Endothelial cell of umbilical vein (primary cell): Measurements from ENCODE around the gene RPL23. TPM values are rescaled to one million over a fixed set of nuclear protein-coding genes. Genes with fewer than 3 reads are reported as not detected.
A peak's percentile ranks its signal among the peaks of the same experiment; 100 is the strongest.

Experiments used
- BruUV-seq: library from RNA; stranded (reverse); fragments of 400-500 nt; replicated peaks from 2 replicates; lab custom pipeline; 2021; lab: Mats Ljungman, UMichigan
- CTCF ChIA-PET: fragments of 300-600, 350-600 bp; sonication (Branson Sonifier 250); formaldehyde crosslinking; loops from one replicate; lab custom pipeline; 2021; ENCODE audit warnings: antibody characterized with exemption, inconsistent platforms; lab: Charles Lee
- POLR2A ChIA-PET: fragments of 300-600, 350-600 bp; sonication (Branson Sonifier 250); formaldehyde crosslinking; loops from one replicate; lab custom pipeline; 2021; ENCODE audit warnings: antibody characterized with exemption, inconsistent platforms; lab: Charles Lee
- DNase-seq: peaks from one replicate; pipeline ENCODE4 v3.0.0-alpha.2; 2011; ENCODE audit warnings: low read depth, low spot score
- FAIRE-seq: peaks from 2 replicates; lab custom pipeline; 2011; peaks lifted over from hg19 to GRCh38; lab: Jason Lieb, UNC
- H2AFZ ChIP-seq: 2 replicates; pipeline ENCODE4 v1.6.0; 2012; ENCODE audit warnings: low read depth, low read length, control low read depth, inconsistent platforms
- H3K27ac ChIP-seq: 2 replicates; pipeline ENCODE4 v1.5.1; 2011; ENCODE audit warnings: low read depth, mild to moderate bottlenecking, control low read depth, low read length, moderate library complexity; ENCODE audit not compliant: insufficient read depth
- H3K27me3 ChIP-seq, 2 experiments: 2 replicates each; pipeline versions ENCODE4 v1.6.0 to v1.6.1; 2011; ENCODE audit warnings: low read length in 2 of 2, mixed read lengths in 1 of 2; ENCODE audit not compliant: control insufficient read depth in 2 of 2, insufficient read depth in 2 of 2
- H3K36me3 ChIP-seq, 2 experiments: 2 replicates in 1 of 2; 3 replicates in 1 of 2; pipeline ENCODE4 v1.5.1; 2011; ENCODE audit warnings: low read length in 2 of 2, mild to moderate bottlenecking in 1 of 2, moderate library complexity in 1 of 2; ENCODE audit not compliant: control insufficient read depth in 2 of 2, insufficient read depth in 2 of 2; ENCODE audit errors: extremely low read depth in 1 of 2
- H3K4me1 ChIP-seq: 3 replicates; pipeline ENCODE4 v1.5.1; 2011; ENCODE audit warnings: mild to moderate bottlenecking, low read length; ENCODE audit not compliant: control insufficient read depth, insufficient read depth; ENCODE audit errors: extremely low read depth
- H3K4me2 ChIP-seq: 2 replicates; pipeline ENCODE4 v1.6.1; 2011; ENCODE audit warnings: low read length, control low read depth, mixed read lengths; ENCODE audit not compliant: insufficient read depth
- H3K4me3 ChIP-seq, 3 experiments: fragments of 200-600 bp in 1 of 3; sonication (generic), shearing (Covaris generic) in 1 of 3; replicated peaks in 1 of 3; 2 replicates each; pipeline ENCODE4 v1.5.1; 2011 to 2016; ENCODE audit warnings: control low read depth in 3 of 3, low read length in 3 of 3, mild to moderate bottlenecking in 2 of 3, inconsistent platforms in 1 of 3, low read depth in 1 of 3, moderate library complexity in 1 of 3; ENCODE audit not compliant: insufficient read depth in 1 of 3
- H3K79me2 ChIP-seq: 2 replicates; pipeline ENCODE4 v1.6.0; 2012; ENCODE audit warnings: low read length, inconsistent platforms; ENCODE audit not compliant: control insufficient read depth, insufficient read depth
- H3K9ac ChIP-seq: replicated peaks from 2 replicates; pipeline ENCODE3; 2011; ENCODE audit warnings: low read length, control low read depth; ENCODE audit not compliant: insufficient read depth; ENCODE audit errors: extremely low read depth
- H3K9me1 ChIP-seq: replicated peaks from 3 replicates; pipeline ENCODE4 v1.6.0; 2011; ENCODE audit warnings: mild to moderate bottlenecking, low read length; ENCODE audit not compliant: control insufficient read depth, insufficient read depth; ENCODE audit errors: extremely low read depth
- H3K9me3 ChIP-seq: replicated peaks from 2 replicates; pipeline ENCODE4 v1.5.1; 2012; ENCODE audit warnings: low read length, inconsistent platforms; ENCODE audit not compliant: control insufficient read depth, insufficient read depth
- H4K20me1 ChIP-seq: replicated peaks from 2 replicates; pipeline ENCODE3; 2011; ENCODE audit warnings: mild to moderate bottlenecking, low read length; ENCODE audit not compliant: control insufficient read depth, insufficient read depth; ENCODE audit errors: extremely low read depth
- CTCF ChIP-seq, 2 donors: IDR thresholded peaks; 1 replicate in 1 of 2; 2 replicates in 1 of 2; pipeline ENCODE4 v1.5.1; 2011; ENCODE audit warnings: low read length in 2 of 2, mild to moderate bottlenecking in 2 of 2, moderate library complexity in 2 of 2, control low read depth in 1 of 2, inconsistent platforms in 1 of 2, low read depth in 1 of 2; ENCODE audit not compliant: insufficient read depth in 1 of 2; ENCODE audit errors: extremely low read depth in 1 of 2
- EZH2 ChIP-seq: IDR thresholded peaks from 2 replicates; pipeline ENCODE4 v1.6.1; 2012; ENCODE audit warnings: borderline replicate concordance, low read depth, mild to moderate bottlenecking, moderate library complexity, low read length, inconsistent platforms; ENCODE audit not compliant: severe bottlenecking
- FOS ChIP-seq: IDR thresholded peaks from 2 replicates; pipeline ENCODE4 v1.6.1; 2011; ENCODE audit warnings: mild to moderate bottlenecking, low read length, moderate library complexity, borderline replicate concordance; ENCODE audit not compliant: insufficient read depth
- GATA2 ChIP-seq: IDR thresholded peaks from 2 replicates; pipeline ENCODE4 v1.7.0; 2011; ENCODE audit warnings: low read depth, mild to moderate bottlenecking, moderate library complexity, mixed read lengths, low read length; ENCODE audit not compliant: insufficient read length, insufficient read depth
- MAX ChIP-seq: IDR thresholded peaks from 2 replicates; pipeline ENCODE4 v1.6.1; 2011; ENCODE audit not compliant: insufficient read depth, insufficient read length
- MYC ChIP-seq: IDR thresholded peaks from one replicate; pipeline ENCODE4 v1.6.1; 2011; ENCODE audit warnings: mild to moderate bottlenecking, low read depth, low read length
- POLR2A ChIP-seq: IDR thresholded peaks from 2 replicates; pipeline ENCODE4 v1.6.1; 2012; ENCODE audit warnings: low read depth, mild to moderate bottlenecking, control low read depth, low read length
- dilution Hi-C: fragments of 300-500 bp; cut with MboI; formaldehyde crosslinking; loops from one replicate; pipeline ENCODE4 v1.15.0; 2019; ENCODE audit warnings: low sequenced_read_pairs; ENCODE audit not compliant: extremely low pct_ligation_motif_present
- intact Hi-C: fragments of 100-400 bp; cut with micrococcal nuclease; formaldehyde crosslinking; loops from one replicate; pipeline ENCODE4 v1.10.0; 2022
- polyA plus RNA-seq, 4 experiments: library from polyadenylated mRNA; depleted of rRNA in 3 of 4; stranded (reverse) in 3 of 4; unstranded in 1 of 4; fragments of >200 nt; gene quantifications; 2 replicates each; pipeline versions ENCODE4 v1.2.1 to v1.2.3, GENCODE V29; 2011 to 2012; ENCODE audit warnings: missing spikeins in 1 of 4
- total RNA-seq: library from RNA; stranded (reverse); gene quantifications from 2 replicates; pipeline ENCODE4 v1.2.3, GENCODE V29; 2021

RPL23 gene
- total and polyA plus RNA-seq, 2 donors (not counting 3 experiments of a cell fraction or from before 2014, with no cell fraction given), result 1,292 to 1,847 TPM

DNA sequence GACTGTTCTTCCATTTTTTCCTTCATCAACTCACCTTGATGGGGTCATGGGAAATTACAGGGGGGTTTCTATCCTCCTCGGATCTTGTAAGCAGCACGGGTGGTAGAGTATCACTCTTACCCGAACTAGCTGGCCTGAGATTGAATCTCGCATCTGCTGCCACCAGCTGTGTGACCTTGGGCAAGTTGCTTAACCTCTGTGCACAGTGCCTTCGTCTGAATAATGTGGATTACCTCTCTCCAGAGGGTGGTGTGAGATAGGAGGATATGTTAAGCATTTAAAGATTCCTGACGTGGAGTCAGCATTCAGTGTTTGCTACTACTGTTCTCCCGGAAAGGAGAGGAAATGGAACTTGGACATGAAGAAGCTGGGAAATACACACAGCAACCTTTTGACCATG lies 40.8 kb upstream of the RPL23 start:
- DNase-seq, result peak; percentile 29
- H4K20me1 ChIP-seq, result no peaks in the 10 kb centered on the region
- H3K4me1 ChIP-seq, result peaks cover 48% of the 10 kb centered on the region
- dilution Hi-C loops, result no loop called here
- no peak overlapping the region for H3K4me2 ChIP-seq
- no peak overlapping the region for H2AFZ ChIP-seq
- peaks cover 6 to 33% of the 10 kb centered on the region in 2 experiments for H3K36me3 ChIP-seq
- H3K9me3 ChIP-seq, result no peaks in the 10 kb centered on the region
- intact Hi-C loops, result no loop called here
- TF ChIP-seq POLR2A (no peak), GATA2 (no peak), FOS (no peak), MAX (no peak), EZH2 (no peak), MYC (no peak), CTCF (IDR thresholded peaks at IDR 0.05; ENCODE audit: extremely low read depth in 1 of 2, insufficient read depth in 1 of 2, low read depth in 1 of 2, low read length in 2 of 2) (no peak)
- POLR2A ChIA-PET, result no interaction called here
- H3K4me3 ChIP-seq, result no peak overlapping the region
- peaks cover 14% of the 10 kb centered on the region for H3K79me2 ChIP-seq
- no peaks in the 10 kb centered on the region for H3K9me1 ChIP-seq
- FAIRE-seq, result peak; percentile 82
- no peak overlapping the region for H3K27ac ChIP-seq
- CTCF ChIA-PET, result interaction anchor here (0.8 to 1.9 kb wide), 7 partner anchors 9 to 259 kb away, joined by 3 to 7 read pairs (median 5); partner anchors contain the start of gene LASP1
- H3K9ac ChIP-seq, result no peak overlapping the region
- no peaks in the 10 kb centered on the region for H3K27me3 ChIP-seq
- no TSS peak for BruUV-seq
